ENCODE measurements around the gene NACA2. TPM values are rescaled to one million over a fixed set of nuclear protein-coding genes. Genes with fewer than 3 reads are reported as not detected.

NACA2 gene
- total and polyA plus RNA-seq, 2 of the 13 experiments (the other 11 are each of a cell fraction or from before 2014, with no cell fraction given): 0.21 TPM; not detected in 1

DNA sequence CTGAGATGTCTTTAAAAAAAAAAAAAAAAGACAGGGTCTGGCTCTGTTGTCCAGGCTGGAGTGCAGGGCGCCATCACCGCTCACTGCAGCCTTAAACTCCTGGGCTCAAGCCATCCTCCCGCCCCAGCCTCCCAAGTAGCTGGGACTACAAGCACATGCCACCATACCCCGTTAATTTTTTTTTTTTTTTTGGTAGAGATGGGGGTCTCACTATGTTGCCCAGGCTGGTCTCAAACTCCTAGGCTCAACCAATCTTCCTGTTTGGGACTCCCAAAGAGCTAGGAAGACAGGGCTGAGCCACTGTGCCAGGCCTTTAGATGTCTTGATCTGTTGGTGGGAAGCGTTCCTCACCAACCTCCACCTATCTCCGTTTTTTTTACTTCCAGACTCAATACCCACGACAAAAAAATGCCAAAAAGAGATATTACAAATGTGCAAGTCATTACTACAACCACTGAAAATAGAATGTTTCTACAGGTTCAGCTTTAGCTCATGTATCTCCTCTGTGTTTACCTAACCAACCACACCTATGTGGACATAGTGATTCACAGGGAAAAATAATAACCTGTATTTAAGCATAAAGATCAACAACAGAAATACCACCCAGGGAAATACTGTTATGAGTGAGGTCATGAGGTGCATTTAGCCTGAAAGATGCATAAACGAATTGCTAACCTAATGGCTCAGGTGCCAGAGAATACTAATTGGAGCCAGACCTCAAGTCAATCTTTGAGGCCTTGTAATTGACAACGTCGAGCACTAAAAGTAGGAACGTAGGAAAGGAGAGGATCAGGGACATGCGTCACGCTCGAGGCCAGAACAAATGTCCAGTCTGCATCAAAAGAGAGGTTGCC, 22.6 kb downstream of the NACA2 start (continued):
- TF ChIP-seq, protein P1, sequence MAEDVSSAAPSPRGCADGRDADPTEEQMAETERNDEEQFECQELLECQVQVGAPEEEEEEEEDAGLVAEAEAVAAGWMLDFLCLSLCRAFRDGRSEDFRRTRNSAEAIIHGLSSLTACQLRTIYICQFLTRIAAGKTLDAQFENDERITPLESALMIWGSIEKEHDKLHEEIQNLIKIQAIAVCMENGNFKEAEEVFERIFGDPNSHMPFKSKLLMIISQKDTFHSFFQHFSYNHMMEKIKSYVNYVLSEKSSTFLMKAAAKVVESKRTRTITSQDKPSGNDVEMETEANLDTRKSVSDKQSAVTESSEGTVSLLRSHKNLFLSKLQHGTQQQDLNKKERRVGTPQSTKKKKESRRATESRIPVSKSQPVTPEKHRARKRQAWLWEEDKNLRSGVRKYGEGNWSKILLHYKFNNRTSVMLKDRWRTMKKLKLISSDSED (CRISPR knock-in tag; IDR thresholded peaks at IDR 0.05): no peak
- TF ChIP-seq ZEB1 (IDR thresholded peaks at IDR 0.05; ENCODE audit: insufficient replicate concordance, low read depth) (peak; percentile 73), ZNF333 (CRISPR knock-in tag; IDR thresholded peaks at IDR 0.05; ENCODE audit: borderline replicate concordance) (no peak), ASH2L (IDR thresholded peaks at IDR 0.05; ENCODE audit: insufficient read length, low read depth, low read length) (peak; percentile 78), IRX3 (CRISPR knock-in tag; IDR thresholded peaks at IDR 0.05; ENCODE audit: borderline replicate concordance, low read depth) (no peak), ZNF672 (CRISPR knock-in tag; IDR thresholded peaks at IDR 0.05) (no peak), NFE2 (CRISPR knock-in tag; IDR thresholded peaks at IDR 0.05) (peak; percentile 83; the same call in 1 of the 2 replicates), CREBL2 (CRISPR knock-in tag; IDR thresholded peaks at IDR 0.05; ENCODE audit: borderline replicate concordance) (no peak), MED8 (CRISPR knock-in tag; IDR thresholded peaks at IDR 0.05; ENCODE audit: insufficient replicate concordance) (no peak), DNMT3B (CRISPR knock-in tag; conservative IDR thresholded peaks at IDR 0.05) (peak; percentile 96), SAP130 (CRISPR knock-in tag; IDR thresholded peaks at IDR 0.05; ENCODE audit: low read depth) (peak; percentile 79), ZNF282 (IDR thresholded peaks at IDR 0.05; ENCODE audit: partially characterized antibody) (no peak)
- TF ChIP-seq, protein P2, sequence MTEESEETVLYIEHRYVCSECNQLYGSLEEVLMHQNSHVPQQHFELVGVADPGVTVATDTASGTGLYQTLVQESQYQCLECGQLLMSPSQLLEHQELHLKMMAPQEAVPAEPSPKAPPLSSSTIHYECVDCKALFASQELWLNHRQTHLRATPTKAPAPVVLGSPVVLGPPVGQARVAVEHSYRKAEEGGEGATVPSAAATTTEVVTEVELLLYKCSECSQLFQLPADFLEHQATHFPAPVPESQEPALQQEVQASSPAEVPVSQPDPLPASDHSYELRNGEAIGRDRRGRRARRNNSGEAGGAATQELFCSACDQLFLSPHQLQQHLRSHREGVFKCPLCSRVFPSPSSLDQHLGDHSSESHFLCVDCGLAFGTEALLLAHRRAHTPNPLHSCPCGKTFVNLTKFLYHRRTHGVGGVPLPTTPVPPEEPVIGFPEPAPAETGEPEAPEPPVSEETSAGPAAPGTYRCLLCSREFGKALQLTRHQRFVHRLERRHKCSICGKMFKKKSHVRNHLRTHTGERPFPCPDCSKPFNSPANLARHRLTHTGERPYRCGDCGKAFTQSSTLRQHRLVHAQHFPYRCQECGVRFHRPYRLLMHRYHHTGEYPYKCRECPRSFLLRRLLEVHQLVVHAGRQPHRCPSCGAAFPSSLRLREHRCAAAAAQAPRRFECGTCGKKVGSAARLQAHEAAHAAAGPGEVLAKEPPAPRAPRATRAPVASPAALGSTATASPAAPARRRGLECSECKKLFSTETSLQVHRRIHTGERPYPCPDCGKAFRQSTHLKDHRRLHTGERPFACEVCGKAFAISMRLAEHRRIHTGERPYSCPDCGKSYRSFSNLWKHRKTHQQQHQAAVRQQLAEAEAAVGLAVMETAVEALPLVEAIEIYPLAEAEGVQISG (CRISPR knock-in tag; IDR thresholded peaks at IDR 0.05): no peak
- TF ChIP-seq, protein P3, sequence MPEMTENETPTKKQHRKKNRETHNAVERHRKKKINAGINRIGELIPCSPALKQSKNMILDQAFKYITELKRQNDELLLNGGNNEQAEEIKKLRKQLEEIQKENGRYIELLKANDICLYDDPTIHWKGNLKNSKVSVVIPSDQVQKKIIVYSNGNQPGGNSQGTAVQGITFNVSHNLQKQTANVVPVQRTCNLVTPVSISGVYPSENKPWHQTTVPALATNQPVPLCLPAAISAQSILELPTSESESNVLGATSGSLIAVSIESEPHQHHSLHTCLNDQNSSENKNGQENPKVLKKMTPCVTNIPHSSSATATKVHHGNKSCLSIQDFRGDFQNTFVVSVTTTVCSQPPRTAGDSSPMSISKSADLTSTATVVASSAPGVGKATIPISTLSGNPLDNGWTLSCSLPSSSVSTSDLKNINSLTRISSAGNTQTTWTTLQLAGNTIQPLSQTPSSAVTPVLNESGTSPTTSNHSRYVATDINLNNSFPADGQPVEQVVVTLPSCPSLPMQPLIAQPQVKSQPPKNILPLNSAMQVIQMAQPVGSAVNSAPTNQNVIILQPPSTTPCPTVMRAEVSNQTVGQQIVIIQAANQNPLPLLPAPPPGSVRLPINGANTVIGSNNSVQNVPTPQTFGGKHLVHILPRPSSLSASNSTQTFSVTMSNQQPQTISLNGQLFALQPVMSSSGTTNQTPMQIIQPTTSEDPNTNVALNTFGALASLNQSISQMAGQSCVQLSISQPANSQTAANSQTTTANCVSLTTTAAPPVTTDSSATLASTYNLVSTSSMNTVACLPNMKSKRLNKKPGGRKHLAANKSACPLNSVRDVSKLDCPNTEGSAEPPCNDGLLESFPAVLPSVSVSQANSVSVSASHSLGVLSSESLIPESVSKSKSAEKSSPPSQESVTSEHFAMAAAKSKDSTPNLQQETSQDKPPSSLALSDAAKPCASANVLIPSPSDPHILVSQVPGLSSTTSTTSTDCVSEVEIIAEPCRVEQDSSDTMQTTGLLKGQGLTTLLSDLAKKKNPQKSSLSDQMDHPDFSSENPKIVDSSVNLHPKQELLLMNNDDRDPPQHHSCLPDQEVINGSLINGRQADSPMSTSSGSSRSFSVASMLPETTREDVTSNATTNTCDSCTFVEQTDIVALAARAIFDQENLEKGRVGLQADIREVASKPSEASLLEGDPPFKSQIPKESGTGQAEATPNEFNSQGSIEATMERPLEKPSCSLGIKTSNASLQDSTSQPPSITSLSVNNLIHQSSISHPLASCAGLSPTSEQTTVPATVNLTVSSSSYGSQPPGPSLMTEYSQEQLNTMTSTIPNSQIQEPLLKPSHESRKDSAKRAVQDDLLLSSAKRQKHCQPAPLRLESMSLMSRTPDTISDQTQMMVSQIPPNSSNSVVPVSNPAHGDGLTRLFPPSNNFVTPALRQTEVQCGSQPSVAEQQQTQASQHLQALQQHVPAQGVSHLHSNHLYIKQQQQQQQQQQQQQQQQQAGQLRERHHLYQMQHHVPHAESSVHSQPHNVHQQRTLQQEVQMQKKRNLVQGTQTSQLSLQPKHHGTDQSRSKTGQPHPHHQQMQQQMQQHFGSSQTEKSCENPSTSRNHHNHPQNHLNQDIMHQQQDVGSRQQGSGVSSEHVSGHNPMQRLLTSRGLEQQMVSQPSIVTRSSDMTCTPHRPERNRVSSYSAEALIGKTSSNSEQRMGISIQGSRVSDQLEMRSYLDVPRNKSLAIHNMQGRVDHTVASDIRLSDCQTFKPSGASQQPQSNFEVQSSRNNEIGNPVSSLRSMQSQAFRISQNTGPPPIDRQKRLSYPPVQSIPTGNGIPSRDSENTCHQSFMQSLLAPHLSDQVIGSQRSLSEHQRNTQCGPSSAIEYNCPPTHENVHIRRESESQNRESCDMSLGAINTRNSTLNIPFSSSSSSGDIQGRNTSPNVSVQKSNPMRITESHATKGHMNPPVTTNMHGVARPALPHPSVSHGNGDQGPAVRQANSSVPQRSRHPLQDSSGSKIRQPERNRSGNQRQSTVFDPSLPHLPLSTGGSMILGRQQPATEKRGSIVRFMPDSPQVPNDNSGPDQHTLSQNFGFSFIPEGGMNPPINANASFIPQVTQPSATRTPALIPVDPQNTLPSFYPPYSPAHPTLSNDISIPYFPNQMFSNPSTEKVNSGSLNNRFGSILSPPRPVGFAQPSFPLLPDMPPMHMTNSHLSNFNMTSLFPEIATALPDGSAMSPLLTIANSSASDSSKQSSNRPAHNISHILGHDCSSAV (CRISPR knock-in tag; IDR thresholded peaks at IDR 0.05; ENCODE audit: borderline replicate concordance): no peak

Data from HepG2 (cell line).